Hippocampal formation (tissue), 2 donors: ENCODE results near the gene SCYL1.
A peak's percentile ranks its signal among the peaks of the same experiment; 100 is the strongest.

Experiments
- DNase-seq, 2 donors: peaks; one replicate each; lab custom pipeline; 2025; lab: John Stamatoyannopoulos, UW

SCYL1 gene

DNA sequence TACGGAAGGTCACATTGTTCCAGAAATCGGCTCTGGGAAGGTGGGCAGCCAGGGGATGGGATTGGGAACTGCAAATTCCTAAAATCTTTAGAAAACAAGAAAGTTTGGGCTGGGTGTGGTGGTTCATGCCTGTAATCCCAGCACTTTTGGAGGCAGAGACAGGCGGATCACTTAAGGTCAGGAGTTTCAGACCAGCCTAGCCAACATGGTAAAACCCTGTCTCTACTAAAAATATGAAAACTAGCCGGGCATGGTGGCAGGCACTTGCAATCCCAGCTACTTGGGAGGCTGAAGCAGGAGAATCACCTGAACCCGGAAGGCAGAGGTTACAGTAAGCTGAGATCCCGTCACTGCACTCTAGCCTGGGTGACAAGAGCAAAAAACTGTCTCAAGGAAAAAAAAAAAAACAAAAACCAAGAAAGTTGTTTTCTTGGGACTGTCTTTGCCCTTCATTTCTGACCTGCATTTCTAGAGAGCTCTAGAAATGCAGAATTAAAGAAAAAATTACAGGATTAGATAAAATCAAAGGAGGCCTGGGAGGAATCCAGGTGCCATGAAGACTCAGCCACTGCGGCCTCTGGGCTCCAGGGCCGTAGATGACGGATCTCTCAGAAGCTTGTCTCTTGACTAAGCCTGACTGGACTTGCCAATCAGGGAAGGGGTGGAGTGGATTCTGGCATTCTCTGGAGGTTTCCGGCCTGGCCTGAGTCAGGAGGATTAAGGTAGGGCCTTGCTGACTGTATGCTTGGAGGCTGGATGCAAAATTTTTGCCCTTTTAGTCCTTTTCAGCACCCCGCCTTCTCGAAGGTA, 31.3 kb upstream of the SCYL1 start:
- peak in 1 of 2 donors; percentile 30 for DNase-seq

DNA sequence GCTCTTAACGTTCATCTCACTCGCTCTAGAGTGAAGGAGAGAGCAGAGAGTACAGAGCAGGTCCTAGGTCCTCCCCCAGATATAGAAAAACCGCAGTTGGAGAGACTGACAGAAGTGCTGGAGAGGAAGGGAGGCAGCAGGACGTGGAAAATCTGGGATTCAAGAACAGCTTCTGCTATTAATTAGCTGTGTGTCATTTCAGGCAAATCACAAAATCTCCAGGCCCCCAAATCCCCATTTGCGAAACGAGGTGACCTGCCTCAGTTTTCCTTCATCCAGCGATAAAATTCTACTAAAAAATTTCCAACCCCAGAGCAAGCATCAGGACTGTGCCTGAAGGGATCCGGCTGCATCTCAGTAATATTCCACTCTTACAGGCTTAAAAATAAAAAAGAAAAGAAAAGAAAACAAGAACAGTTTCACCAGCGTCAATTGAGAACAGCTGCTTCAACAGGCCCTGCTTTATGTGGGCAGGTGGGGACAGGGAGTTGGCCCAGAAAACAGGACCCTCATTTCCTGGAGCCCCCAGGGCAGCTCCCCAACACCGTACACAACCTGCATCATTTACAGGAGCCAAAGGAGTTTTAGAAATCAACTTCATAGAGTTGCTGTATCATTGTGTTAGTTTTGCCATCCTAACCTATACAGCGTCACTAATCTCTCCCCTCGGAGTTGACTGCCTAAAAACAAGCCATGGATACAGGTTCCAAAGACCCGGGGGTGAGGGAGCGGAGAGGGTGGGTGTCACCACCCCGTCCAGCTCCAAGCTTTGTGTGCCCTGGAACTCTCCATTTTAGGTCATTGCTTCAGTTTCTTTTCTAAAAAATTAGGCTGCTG, 28.4 kb upstream of the SCYL1 start:
- DNase-seq: peak; percentile 51 to 52

DNA sequence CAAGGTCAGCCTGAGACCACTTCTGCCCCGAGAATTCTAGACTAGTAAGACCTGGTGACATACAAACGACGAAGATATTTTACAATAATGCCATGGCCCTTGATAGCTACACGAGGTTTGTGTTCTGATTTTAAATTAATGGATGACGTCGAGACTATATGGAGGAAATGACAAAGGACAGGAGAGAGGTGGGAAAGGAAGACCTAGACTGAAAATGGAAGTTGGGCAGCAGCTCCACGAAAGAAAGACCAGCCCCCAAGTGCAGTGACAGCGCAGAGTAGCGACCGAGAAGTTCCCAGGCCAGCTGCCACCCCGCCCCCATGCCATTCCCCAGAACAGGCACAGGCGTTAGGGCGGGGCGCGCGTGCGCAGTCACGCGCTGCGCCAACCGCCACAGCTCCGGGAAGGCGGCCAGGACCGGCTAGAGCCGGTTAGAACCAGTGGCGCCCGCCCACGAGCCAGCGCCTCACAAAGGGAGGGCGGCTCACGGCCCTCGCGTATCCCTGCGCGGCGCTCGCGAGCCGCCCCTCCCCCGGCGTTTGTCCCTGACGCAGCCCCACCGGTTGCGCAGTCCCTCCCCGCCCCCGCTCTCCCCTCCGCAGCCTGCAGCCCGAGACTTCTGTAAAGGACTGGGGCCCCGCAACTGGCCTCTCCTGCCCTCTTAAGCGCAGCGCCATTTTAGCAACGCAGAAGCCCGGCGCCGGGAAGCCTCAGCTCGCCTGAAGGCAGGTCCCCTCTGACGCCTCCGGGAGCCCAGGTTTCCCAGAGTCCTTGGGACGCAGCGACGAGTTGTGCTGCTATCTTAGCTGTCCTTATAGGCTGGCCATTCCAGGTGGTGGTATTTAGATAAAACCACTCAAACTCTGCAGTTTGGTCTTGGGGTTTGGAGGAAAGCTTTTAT, 27.5 kb upstream of the SCYL1 start:
- DNase-seq: peak; percentile 100

DNA sequence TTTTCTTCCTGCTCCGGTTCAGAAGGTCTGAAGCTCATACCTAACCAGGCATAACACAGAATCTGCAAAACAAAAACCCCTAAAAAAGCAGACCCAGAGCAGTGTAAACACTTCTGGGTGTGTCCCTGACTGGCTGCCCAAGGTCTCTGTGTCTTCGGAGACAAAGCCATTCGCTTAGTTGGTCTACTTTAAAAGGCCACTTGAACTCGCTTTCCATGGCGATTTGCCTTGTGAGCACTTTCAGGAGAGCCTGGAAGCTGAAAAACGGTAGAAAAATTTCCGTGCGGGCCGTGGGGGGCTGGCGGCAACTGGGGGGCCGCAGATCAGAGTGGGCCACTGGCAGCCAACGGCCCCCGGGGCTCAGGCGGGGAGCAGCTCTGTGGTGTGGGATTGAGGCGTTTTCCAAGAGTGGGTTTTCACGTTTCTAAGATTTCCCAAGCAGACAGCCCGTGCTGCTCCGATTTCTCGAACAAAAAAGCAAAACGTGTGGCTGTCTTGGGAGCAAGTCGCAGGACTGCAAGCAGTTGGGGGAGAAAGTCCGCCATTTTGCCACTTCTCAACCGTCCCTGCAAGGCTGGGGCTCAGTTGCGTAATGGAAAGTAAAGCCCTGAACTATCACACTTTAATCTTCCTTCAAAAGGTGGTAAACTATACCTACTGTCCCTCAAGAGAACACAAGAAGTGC, 26.7 kb upstream of the SCYL1 start:
- DNase-seq: peak; percentile 55 to 63

DNA sequence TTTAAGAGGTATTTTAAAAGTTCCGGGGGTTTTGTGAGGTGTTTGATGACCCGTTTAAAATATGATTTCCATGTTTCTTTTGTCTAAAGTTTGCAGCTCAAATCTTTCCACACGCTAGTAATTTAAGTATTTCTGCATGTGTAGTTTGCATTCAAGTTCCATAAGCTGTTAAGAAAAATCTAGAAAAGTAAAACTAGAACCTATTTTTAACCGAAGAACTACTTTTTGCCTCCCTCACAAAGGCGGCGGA, 26.2 kb upstream of the SCYL1 start:
- DNase-seq: no peak

DNA sequence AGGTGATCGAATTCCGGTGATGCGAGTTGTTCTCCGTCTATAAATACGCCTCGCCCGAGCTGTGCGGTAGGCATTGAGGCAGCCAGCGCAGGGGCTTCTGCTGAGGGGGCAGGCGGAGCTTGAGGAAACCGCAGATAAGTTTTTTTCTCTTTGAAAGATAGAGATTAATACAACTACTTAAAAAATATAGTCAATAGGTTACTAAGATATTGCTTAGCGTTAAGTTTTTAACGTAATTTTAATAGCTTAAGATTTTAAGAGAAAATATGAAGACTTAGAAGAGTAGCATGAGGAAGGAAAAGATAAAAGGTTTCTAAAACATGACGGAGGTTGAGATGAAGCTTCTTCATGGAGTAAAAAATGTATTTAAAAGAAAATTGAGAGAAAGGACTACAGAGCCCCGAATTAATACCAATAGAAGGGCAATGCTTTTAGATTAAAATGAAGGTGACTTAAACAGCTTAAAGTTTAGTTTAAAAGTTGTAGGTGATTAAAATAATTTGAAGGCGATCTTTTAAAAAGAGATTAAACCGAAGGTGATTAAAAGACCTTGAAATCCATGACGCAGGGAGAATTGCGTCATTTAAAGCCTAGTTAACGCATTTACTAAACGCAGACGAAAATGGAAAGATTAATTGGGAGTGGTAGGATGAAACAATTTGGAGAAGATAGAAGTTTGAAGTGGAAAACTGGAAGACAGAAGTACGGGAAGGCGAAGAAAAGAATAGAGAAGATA, 25.7 kb upstream of the SCYL1 start, which contains the start of gene MALAT1:
Gene MALAT1 (plus strand): TSS at position 69 of the 736 bp plus-strand sequence.
- DNase-seq: peak; percentile 90 to 95

DNA sequence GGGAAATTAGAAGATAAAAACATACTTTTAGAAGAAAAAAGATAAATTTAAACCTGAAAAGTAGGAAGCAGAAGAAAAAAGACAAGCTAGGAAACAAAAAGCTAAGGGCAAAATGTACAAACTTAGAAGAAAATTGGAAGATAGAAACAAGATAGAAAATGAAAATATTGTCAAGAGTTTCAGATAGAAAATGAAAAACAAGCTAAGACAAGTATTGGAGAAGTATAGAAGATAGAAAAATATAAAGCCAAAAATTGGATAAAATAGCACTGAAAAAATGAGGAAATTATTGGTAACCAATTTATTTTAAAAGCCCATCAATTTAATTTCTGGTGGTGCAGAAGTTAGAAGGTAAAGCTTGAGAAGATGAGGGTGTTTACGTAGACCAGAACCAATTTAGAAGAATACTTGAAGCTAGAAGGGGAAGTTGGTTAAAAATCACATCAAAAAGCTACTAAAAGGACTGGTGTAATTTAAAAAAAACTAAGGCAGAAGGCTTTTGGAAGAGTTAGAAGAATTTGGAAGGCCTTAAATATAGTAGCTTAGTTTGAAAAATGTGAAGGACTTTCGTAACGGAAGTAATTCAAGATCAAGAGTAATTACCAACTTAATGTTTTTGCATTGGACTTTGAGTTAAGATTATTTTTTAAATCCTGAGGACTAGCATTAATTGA, 25.0 kb upstream of the SCYL1 start:
- DNase-seq: no peak

DNA sequence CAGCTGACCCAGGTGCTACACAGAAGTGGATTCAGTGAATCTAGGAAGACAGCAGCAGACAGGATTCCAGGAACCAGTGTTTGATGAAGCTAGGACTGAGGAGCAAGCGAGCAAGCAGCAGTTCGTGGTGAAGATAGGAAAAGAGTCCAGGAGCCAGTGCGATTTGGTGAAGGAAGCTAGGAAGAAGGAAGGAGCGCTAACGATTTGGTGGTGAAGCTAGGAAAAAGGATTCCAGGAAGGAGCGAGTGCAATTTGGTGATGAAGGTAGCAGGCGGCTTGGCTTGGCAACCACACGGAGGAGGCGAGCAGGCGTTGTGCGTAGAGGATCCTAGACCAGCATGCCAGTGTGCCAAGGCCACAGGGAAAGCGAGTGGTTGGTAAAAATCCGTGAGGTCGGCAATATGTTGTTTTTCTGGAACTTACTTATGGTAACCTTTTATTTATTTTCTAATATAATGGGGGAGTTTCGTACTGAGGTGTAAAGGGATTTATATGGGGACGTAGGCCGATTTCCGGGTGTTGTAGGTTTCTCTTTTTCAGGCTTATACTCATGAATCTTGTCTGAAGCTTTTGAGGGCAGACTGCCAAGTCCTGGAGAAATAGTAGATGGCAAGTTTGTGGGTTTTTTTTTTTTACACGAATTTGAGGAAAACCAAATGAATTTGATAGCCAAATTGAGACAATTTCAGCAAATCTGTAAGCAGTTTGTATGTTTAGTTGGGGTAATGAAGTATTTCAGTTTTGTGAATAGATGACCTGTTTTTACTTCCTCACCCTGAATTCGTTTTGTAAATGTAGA, 24.3 kb upstream of the SCYL1 start:
- DNase-seq: peak in 1 of 2 donors; percentile 37

DNA sequence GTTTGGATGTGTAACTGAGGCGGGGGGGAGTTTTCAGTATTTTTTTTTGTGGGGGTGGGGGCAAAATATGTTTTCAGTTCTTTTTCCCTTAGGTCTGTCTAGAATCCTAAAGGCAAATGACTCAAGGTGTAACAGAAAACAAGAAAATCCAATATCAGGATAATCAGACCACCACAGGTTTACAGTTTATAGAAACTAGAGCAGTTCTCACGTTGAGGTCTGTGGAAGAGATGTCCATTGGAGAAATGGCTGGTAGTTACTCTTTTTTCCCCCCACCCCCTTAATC, 23.8 kb upstream of the SCYL1 start:
- no peak for DNase-seq

DNA sequence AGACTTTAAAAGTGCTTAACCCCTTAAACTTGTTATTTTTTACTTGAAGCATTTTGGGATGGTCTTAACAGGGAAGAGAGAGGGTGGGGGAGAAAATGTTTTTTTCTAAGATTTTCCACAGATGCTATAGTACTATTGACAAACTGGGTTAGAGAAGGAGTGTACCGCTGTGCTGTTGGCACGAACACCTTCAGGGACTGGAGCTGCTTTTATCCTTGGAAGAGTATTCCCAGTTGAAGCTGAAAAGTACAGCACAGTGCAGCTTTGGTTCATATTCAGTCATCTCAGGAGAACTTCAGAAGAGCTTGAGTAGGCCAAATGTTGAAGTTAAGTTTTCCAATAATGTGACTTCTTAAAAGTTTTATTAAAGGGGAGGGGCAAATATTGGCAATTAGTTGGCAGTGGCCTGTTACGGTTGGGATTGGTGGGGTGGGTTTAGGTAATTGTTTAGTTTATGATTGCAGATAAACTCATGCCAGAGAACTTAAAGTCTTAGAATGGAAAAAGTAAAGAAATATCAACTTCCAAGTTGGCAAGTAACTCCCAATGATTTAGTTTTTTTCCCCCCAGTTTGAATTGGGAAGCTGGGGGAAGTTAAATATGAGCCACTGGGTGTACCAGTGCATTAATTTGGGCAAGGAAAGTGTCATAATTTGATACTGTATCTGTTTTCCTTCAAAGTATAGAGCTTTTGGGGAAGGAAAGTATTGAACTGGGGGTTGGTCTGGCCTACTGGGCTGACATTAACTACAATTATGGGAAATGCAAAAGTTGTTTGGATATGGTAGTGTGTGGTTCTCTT, 23.2 kb upstream of the SCYL1 start:
- DNase-seq: no peak

DNA sequence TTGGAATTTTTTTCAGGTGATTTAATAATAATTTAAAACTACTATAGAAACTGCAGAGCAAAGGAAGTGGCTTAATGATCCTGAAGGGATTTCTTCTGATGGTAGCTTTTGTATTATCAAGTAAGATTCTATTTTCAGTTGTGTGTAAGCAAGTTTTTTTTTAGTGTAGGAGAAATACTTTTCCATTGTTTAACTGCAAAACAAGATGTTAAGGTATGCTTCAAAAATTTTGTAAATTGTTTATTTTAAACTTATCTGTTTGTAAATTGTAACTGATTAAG, 22.7 kb upstream of the SCYL1 start:
- no peak for DNase-seq

DNA sequence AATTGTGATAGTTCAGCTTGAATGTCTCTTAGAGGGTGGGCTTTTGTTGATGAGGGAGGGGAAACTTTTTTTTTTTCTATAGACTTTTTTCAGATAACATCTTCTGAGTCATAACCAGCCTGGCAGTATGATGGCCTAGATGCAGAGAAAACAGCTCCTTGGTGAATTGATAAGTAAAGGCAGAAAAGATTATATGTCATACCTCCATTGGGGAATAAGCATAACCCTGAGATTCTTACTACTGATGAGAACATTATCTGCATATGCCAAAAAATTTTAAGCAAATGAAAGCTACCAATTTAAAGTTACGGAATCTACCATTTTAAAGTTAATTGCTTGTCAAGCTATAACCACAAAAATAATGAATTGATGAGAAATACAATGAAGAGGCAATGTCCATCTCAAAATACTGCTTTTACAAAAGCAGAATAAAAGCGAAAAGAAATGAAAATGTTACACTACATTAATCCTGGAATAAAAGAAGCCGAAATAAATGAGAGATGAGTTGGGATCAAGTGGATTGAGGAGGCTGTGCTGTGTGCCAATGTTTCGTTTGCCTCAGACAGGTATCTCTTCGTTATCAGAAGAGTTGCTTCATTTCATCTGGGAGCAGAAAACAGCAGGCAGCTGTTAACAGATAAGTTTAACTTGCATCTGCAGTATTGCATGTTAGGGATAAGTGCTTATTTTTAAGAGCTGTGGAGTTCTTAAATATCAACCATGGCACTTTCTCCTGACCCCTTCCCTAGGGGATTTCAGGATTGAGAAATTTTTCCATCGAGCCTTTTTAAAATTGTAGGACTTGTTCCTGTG, 22.1 kb upstream of the SCYL1 start:
- no peak for DNase-seq

DNA sequence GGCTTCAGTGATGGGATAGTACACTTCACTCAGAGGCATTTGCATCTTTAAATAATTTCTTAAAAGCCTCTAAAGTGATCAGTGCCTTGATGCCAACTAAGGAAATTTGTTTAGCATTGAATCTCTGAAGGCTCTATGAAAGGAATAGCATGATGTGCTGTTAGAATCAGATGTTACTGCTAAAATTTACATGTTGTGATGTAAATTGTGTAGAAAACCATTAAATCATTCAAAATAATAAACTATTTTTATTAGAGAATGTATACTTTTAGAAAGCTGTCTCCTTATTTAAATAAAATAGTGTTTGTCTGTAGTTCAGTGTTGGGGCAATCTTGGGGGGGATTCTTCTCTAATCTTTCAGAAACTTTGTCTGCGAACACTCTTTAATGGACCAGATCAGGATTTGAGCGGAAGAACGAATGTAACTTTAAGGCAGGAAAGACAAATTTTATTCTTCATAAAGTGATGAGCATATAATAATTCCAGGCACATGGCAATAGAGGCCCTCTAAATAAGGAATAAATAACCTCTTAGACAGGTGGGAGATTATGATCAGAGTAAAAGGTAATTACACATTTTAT, 21.4 kb upstream of the SCYL1 start:
- DNase-seq: no peak

DNA sequence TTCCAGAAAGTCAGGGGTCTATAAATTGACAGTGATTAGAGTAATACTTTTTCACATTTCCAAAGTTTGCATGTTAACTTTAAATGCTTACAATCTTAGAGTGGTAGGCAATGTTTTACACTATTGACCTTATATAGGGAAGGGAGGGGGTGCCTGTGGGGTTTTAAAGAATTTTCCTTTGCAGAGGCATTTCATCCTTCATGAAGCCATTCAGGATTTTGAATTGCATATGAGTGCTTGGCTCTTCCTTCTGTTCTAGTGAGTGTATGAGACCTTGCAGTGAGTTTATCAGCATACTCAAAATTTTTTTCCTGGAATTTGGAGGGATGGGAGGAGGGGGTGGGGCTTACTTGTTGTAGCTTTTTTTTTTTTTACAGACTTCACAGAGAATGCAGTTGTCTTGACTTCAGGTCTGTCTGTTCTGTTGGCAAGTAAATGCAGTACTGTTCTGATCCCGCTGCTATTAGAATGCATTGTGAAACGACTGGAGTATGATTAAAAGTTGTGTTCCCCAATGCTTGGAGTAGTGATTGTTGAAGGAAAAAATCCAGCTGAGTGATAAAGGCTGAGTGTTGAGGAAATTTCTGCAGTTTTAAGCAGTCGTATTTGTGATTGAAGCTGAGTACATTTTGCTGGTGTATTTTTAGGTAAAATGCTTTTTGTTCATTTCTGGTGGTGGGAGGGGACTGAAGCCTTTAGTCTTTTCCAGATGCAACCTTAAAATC, 20.8 kb upstream of the SCYL1 start:
- peak in 1 of 2 donors; percentile 45 for DNase-seq

DNA sequence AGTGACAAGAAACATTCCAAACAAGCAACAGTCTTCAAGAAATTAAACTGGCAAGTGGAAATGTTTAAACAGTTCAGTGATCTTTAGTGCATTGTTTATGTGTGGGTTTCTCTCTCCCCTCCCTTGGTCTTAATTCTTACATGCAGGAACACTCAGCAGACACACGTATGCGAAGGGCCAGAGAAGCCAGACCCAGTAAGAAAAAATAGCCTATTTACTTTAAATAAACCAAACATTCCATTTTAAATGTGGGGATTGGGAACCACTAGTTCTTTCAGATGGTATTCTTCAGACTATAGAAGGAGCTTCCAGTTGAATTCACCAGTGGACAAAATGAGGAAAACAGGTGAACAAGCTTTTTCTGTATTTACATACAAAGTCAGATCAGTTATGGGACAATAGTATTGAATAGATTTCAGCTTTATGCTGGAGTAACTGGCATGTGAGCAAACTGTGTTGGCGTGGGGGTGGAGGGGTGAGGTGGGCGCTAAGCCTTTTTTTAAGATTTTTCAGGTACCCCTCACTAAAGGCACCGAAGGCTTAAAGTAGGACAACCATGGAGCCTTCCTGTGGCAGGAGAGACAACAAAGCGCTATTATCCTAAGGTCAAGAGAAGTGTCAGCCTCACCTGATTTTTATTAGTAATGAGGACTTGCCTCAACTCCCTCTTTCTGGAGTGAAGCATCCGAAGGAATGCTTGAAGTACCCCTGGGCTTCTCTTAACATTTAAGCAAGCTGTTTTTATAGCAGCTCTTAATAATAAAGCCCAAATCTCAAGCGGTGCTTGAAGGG, 20.0 kb upstream of the SCYL1 start:
- no peak for DNase-seq

DNA sequence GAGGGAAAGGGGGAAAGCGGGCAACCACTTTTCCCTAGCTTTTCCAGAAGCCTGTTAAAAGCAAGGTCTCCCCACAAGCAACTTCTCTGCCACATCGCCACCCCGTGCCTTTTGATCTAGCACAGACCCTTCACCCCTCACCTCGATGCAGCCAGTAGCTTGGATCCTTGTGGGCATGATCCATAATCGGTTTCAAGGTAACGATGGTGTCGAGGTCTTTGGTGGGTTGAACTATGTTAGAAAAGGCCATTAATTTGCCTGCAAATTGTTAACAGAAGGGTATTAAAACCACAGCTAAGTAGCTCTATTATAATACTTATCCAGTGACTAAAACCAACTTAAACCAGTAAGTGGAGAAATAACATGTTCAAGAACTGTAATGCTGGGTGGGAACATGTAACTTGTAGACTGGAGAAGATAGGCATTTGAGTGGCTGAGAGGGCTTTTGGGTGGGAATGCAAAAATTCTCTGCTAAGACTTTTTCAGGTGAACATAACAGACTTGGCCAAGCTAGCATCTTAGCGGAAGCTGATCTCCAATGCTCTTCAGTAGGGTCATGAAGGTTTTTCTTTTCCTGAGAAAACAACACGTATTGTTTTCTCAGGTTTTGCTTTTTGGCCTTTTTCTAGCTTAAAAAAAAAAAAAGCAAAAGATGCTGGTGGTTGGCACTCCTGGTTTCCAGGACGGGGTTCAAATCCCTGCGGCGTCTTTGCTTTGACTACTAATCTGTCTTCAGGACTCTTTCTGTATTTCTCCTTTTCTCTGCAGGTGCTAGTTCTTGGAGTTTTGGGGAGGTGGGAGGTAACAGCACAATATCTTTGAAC, 19.2 kb upstream of the SCYL1 start:
- DNase-seq: no peak
